Right lobe of liver (tissue), 4 donors: Measurements from ENCODE around the gene CCDC81.

ENCODE experiments used
- CTCF ChIP-seq, 4 donors: fragments of 200-600 bp in 3 of 4; fragments of 450-650 bp in 1 of 4; IDR thresholded peaks; one replicate each; pipeline versions ENCODE4 v1.5.1 to v1.8.0; 2016 to 2022; ENCODE audit warnings: antibody characterized with exemption in 4 of 4, mild to moderate bottlenecking in 2 of 4
- POLR2A ChIP-seq: fragments of 450-650 bp; IDR thresholded peaks from one replicate; pipeline ENCODE4 v1.6.1; 2017; ENCODE audit warnings: antibody characterized with exemption, mild to moderate bottlenecking
- donor health status: DM: no; HTN: no; CAD: no.
- donor health status: DM: no; HTN: no; CAD: no.
- donor health status: DM: no; HTN: yes; CAD: no.

- TF ChIP-seq CTCF (IDR thresholded peaks at IDR 0.05) = no peak
- TF ChIP-seq POLR2A = no peak
Observed at GRCh38 chr11:86453290-86454030, 78.8 kb downstream of the CCDC81 start.
